ENCODE results near the gene FILIP1L.

FILIP1L gene

DNA sequence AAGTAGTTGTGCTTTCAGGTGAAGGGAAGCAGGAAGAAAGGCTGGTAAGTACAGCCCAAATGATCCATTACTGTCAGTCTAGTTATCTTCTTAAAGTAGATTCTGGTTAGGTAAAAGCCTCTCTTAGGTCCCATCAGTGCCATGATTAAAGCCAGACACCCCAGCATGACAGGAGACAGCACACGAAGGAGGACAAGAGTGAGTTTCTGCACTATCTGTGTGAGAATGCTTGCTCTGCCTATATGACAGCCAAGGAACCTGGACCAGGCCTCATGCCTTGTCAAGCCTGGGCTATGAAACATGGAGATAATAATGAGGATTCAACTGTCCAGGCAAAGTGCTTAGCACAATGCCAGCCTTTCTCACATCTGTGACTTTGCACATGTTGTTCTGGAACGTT lies 13.5 kb upstream of the FILIP1L start:
- Histone ChIP-seq H3K4me1 (ENCODE audit: control insufficient read depth, insufficient read depth, low read length) (no peaks in the 10 kb centered on the region), H3K27ac (ENCODE audit: insufficient read depth, low read depth, low read length, poor library complexity, severe bottlenecking) (no peak overlapping the region), H3K27me3 (ENCODE audit: control insufficient read depth, insufficient read depth, low read length, poor library complexity, severe bottlenecking) (no peaks in the 10 kb centered on the region), H3K9me3 (ENCODE audit: control insufficient read depth, low read length) (no peaks in the 10 kb centered on the region), H3K4me3 (ENCODE audit: insufficient read depth, low read depth, low read length) (no peak overlapping the region), H3K36me3 (ENCODE audit: control insufficient read depth, insufficient read depth, low read length) (no peaks in the 10 kb centered on the region)
- 95% methylated on average over 2 of the region's 2 CpGs for WGBS, 2 experiments

DNA sequence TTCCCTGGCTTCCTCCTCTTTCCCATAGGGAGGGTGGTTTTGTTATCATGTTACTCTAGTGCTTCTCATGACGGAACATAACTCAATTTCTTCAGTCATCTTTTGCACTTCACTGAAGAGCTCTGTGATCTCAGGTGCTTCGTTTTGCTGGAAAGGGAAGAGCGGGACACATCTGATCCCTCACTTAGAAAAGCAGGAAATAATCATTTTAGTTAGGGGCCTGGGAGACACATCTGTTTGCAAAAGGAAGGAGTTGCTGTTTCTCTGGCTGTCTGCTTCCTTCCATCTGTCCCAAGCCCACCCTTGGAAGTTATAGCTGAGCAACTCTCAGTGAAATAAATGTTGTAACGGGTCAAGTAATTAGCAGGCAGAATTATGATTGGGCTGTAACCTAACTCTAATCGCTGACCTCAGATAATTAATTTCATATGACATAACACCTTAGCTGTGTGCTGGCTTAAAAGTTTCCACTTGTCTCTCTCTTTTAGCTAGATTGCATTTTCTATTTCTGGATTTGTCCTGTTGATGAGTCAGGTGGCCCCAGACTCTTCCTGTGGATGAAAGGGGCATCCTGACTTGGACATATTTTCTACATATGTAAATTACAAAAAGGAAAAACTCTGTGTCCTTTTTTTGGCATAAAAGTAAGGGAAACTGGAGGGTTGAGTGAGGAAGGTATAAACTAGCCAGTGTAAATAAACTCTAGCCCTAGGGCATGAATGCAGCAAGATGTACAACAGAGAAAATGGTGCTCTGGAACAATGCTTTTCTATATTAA lies 11.0 kb upstream of the FILIP1L start:
- WGBS, 2 experiments = 90 to 94% methylated on average over 4 to 5 of the region's 5 CpGs
- no peaks in the 10 kb centered on the region for H3K27me3 ChIP-seq (ENCODE audit: control insufficient read depth, insufficient read depth, low read length, poor library complexity, severe bottlenecking)
- H3K9me3 ChIP-seq (ENCODE audit: control insufficient read depth, low read length) = no peaks in the 10 kb centered on the region
- H3K27ac ChIP-seq (ENCODE audit: insufficient read depth, low read depth, low read length, poor library complexity, severe bottlenecking) = no peak overlapping the region
- H3K4me3 ChIP-seq (ENCODE audit: insufficient read depth, low read depth, low read length) = no peak overlapping the region
- H3K36me3 ChIP-seq (ENCODE audit: control insufficient read depth, insufficient read depth, low read length) = no peaks in the 10 kb centered on the region
- H3K4me1 ChIP-seq (ENCODE audit: control insufficient read depth, insufficient read depth, low read length) = peaks cover 4% of the 10 kb centered on the region

DNA sequence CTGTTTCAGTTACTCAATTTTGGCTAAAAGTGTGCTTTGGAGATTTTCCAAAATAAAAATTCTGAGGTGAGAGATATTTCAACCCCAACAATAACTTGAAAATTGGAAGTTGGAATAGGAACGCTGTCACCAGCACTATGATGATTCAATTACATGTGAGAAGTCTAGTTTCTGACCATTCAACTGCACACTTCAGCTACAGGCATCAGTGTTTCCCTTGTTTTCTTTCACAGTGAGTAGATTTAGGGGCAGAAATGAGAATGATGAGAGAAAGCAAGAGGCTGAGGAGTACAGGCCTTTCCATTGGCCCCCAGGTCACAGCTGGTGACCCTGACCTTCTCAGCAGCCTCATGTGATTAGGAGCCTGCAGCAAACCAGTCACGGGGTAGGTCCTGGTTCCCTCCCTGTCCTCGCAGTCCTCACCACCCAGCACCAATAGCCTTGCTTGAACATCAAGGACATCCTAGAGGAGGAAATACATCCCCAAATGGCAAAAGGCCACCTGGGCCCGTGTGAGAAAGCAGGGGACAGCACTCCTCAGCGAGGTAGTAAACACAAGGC lies 10.0 kb upstream of the FILIP1L start:
- no peak overlapping the region for H3K4me3 ChIP-seq (ENCODE audit: insufficient read depth, low read depth, low read length)
- no peaks in the 10 kb centered on the region for H3K36me3 ChIP-seq (ENCODE audit: control insufficient read depth, insufficient read depth, low read length)
- H3K9me3 ChIP-seq (ENCODE audit: control insufficient read depth, low read length) = no peaks in the 10 kb centered on the region
- no peak overlapping the region for H3K27ac ChIP-seq (ENCODE audit: insufficient read depth, low read depth, low read length, poor library complexity, severe bottlenecking)
- H3K4me1 ChIP-seq (ENCODE audit: control insufficient read depth, insufficient read depth, low read length) = peaks cover 4% of the 10 kb centered on the region
- 89 to 93% methylated on average over 5 of the region's 5 CpGs for WGBS, 2 experiments
- no peaks in the 10 kb centered on the region for H3K27me3 ChIP-seq (ENCODE audit: control insufficient read depth, insufficient read depth, low read length, poor library complexity, severe bottlenecking)

DNA sequence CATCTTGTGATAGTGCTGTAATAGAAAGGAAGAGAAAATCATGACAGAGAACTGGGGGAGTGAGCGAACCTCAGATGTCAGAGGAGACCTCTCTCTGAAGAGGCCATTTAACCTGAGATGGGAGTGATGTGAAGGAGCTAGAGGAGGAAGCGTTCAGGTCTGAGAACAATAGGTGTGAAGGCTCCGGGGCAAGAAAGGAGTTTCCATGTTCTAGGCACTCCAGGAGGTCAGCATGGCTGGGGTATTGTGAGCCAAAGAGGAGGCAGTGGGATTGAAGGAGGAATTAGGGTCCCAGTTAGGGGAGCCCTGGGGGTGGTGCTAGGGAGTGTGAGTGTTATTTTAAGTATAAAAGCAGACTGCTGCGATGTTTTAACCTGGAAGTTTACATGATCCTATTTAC lies 8.8 kb upstream of the FILIP1L start:
- H3K9me3 ChIP-seq (ENCODE audit: control insufficient read depth, low read length) = no peaks in the 10 kb centered on the region
- 73 to 75% methylated on average over 4 of the region's 4 CpGs for WGBS, 2 experiments
- no peaks in the 10 kb centered on the region for H3K36me3 ChIP-seq (ENCODE audit: control insufficient read depth, insufficient read depth, low read length)
- H3K4me1 ChIP-seq (ENCODE audit: control insufficient read depth, insufficient read depth, low read length) = peaks cover 4% of the 10 kb centered on the region
- H3K4me3 ChIP-seq (ENCODE audit: insufficient read depth, low read depth, low read length) = no peak overlapping the region
- no peaks in the 10 kb centered on the region for H3K27me3 ChIP-seq (ENCODE audit: control insufficient read depth, insufficient read depth, low read length, poor library complexity, severe bottlenecking)
- no peak overlapping the region for H3K27ac ChIP-seq (ENCODE audit: insufficient read depth, low read depth, low read length, poor library complexity, severe bottlenecking)

DNA sequence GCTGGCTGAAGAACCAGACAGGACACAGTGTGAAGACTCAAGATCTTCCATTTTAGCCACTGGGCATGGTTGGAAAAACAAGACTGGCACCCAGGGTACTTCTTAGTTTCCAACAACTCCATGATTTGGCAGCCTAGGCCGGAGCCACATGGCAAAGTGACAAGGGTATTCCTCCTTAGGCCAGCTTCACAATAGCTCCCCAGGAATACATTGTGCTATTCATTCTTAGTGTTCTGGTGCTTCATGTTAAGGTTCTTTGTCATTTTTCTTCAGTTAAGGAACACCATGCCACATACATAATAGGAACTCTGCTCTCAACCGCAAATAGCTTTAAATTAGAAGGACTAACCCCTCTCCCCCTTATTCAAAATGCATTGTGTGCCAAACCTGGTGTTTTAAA lies 8.0 kb upstream of the FILIP1L start:
- H3K4me1 ChIP-seq (ENCODE audit: control insufficient read depth, insufficient read depth, low read length) = peaks cover 4% of the 10 kb centered on the region
- no peak overlapping the region for H3K27ac ChIP-seq (ENCODE audit: insufficient read depth, low read depth, low read length, poor library complexity, severe bottlenecking)
- no peaks in the 10 kb centered on the region for H3K9me3 ChIP-seq (ENCODE audit: control insufficient read depth, low read length)
- no peaks in the 10 kb centered on the region for H3K36me3 ChIP-seq (ENCODE audit: control insufficient read depth, insufficient read depth, low read length)
- WGBS, 2 experiments = 50 to 52% methylated on average over 2 of the region's 2 CpGs
- H3K4me3 ChIP-seq (ENCODE audit: insufficient read depth, low read depth, low read length) = no peak overlapping the region
- H3K27me3 ChIP-seq (ENCODE audit: control insufficient read depth, insufficient read depth, low read length, poor library complexity, severe bottlenecking) = no peaks in the 10 kb centered on the region

DNA sequence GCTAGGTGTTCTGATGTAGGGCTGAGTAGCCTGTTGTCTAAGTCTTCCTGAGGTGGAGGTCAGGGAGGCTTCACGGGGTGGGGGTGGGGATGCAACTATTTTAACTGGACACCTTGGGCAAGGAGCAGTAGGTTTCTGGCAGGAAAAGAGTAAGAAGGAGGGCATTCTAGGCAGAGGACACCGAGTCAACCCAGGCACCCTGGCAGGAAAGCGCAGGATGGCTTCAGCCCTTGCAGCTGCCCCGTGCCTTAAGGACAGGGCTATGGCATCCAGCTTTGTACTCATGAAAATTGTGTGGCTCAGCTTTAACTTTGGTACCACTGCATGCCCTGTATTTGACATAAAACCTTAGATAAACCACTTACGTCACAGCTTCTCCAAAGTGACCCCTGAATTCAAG lies 6.4 kb upstream of the FILIP1L start:
- Histone ChIP-seq H3K36me3 (ENCODE audit: control insufficient read depth, insufficient read depth, low read length) (no peaks in the 10 kb centered on the region), H3K27ac (ENCODE audit: insufficient read depth, low read depth, low read length, poor library complexity, severe bottlenecking) (no peak overlapping the region), H3K9me3 (ENCODE audit: control insufficient read depth, low read length) (no peaks in the 10 kb centered on the region), H3K4me3 (ENCODE audit: insufficient read depth, low read depth, low read length) (no peak overlapping the region), H3K4me1 (ENCODE audit: control insufficient read depth, insufficient read depth, low read length) (peaks cover 4% of the 10 kb centered on the region), H3K27me3 (ENCODE audit: control insufficient read depth, insufficient read depth, low read length, poor library complexity, severe bottlenecking) (no peaks in the 10 kb centered on the region)
- WGBS, 2 experiments = 92 to 95% methylated on average over 5 of the region's 5 CpGs

DNA sequence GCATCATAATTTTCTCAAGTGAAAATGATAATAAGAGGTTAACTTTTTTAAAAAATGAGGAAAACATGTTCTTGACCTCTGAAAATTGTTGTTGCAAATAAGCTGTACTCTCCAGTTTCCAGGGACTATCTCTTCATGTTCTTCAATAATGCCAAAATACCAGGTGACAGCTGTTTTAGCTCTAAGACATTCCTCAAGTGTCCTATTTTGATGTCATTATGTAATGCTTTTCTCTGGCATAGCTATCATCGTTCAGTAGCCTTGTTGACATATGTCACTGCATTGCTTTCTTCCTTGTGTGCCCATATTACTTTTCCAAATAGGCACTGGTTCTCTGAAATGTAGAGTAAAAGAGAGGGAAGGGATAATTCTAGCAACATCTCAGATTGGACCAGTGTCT lies 5.7 kb upstream of the FILIP1L start:
- Histone ChIP-seq H3K4me1 (ENCODE audit: control insufficient read depth, insufficient read depth, low read length) (peaks cover 4% of the 10 kb centered on the region), H3K36me3 (ENCODE audit: control insufficient read depth, insufficient read depth, low read length) (no peaks in the 10 kb centered on the region), H3K27ac (ENCODE audit: insufficient read depth, low read depth, low read length, poor library complexity, severe bottlenecking) (no peak overlapping the region), H3K27me3 (ENCODE audit: control insufficient read depth, insufficient read depth, low read length, poor library complexity, severe bottlenecking) (no peaks in the 10 kb centered on the region), H3K4me3 (ENCODE audit: insufficient read depth, low read depth, low read length) (no peak overlapping the region), H3K9me3 (ENCODE audit: control insufficient read depth, low read length) (no peaks in the 10 kb centered on the region)
- 88 to 89% methylated on average over 1 of the region's 1 CpG for WGBS, 2 experiments

DNA sequence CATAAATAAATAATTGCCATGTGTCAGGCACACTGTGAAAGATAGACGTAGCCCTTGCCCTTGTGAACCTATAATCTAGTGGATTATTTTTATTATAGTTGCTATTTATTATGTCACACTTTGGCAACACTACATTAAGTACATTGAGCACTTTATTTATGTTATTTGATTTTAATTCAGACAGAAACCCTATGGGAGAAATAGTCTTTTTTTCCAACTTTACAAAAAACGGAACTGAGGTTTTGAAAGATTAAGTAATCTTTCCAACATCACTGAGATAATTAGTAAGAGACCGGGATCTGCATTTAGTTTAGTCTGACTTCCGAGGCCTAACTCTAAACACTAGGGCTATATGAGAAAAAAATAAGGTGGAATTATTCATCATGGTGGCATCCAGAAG lies 2.8 kb upstream of the FILIP1L start:
- no peaks in the 10 kb centered on the region for H3K36me3 ChIP-seq (ENCODE audit: control insufficient read depth, insufficient read depth, low read length)
- H3K9me3 ChIP-seq (ENCODE audit: control insufficient read depth, low read length) = no peaks in the 10 kb centered on the region
- 90 to 92% methylated on average over 2 to 3 of the region's 4 CpGs for WGBS, 2 experiments
- no peak overlapping the region for H3K27ac ChIP-seq (ENCODE audit: insufficient read depth, low read depth, low read length, poor library complexity, severe bottlenecking)
- no peak overlapping the region for H3K4me3 ChIP-seq (ENCODE audit: insufficient read depth, low read depth, low read length)
- H3K4me1 ChIP-seq (ENCODE audit: control insufficient read depth, insufficient read depth, low read length) = no peaks in the 10 kb centered on the region
- no peaks in the 10 kb centered on the region for H3K27me3 ChIP-seq (ENCODE audit: control insufficient read depth, insufficient read depth, low read length, poor library complexity, severe bottlenecking)

DNA sequence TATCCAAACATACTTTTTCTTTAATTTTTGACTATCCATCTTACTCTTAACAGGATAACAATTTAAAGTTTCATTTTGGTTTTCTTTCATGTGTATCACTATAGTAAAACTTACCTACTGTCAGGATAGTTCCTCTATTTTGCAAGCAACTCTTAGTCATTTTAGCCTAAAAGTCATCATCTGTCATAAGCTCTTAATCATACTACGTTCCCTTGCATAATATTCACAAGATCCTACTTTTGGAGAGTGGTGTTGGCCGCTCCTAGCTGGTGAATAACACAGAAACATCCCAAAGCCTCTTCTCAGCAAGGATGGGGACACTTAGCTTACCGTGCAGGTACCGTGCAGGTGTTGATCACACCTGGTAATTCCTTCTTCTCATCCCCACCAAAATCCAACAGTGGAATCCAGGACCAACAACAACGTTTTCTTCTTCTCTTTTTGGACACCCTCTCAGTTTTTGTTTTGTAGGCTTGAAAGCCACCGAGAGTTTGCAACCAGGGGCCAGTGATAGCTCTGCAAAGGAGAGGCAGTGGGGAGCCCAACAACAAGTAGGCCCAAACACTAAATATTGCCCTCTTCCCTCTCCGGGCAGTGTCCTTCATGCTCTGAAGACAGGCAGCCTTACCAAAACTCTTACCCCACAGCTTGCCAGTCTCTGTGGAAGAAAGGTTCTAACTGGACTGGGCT lies 433 bp downstream of the FILIP1L start:
- H3K27me3 ChIP-seq (ENCODE audit: control insufficient read depth, insufficient read depth, low read length, poor library complexity, severe bottlenecking) = no peaks in the 10 kb centered on the region
- H3K9me3 ChIP-seq (ENCODE audit: control insufficient read depth, low read length) = no peaks in the 10 kb centered on the region
- H3K36me3 ChIP-seq (ENCODE audit: control insufficient read depth, insufficient read depth, low read length) = no peaks in the 10 kb centered on the region
- H3K4me3 ChIP-seq (ENCODE audit: insufficient read depth, low read depth, low read length) = no peak overlapping the region
- H3K4me1 ChIP-seq (ENCODE audit: control insufficient read depth, insufficient read depth, low read length) = no peaks in the 10 kb centered on the region
- H3K27ac ChIP-seq (ENCODE audit: insufficient read depth, low read depth, low read length, poor library complexity, severe bottlenecking) = no peak overlapping the region
- WGBS, 2 experiments = 93 to 94% methylated on average over 7 of the region's 7 CpGs

DNA sequence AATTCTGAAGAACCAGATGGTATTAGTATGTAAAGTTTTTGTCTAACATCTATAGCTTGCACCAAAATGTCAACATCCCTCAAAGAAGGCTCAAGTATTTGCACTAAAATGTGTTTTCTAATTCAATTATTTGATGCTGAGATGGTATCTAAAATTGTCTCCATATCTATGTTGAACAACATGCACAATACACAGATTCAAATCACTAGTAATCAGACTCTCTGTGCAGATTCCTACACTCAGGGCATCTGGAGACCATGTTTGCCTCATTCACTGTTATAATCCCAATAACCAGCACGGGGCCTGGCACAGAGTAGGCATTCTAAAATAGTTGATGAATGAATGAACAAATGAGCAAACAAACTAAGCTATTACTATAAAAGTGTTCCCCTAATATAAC lies 2.6 kb downstream of the FILIP1L start:
- 83% methylated on average over 1 of the region's 1 CpG; no CpG with 5 or more reads in 1 of the 2 experiments for WGBS, 2 experiments
- Histone ChIP-seq H3K4me3 (ENCODE audit: insufficient read depth, low read depth, low read length) (no peak overlapping the region), H3K9me3 (ENCODE audit: control insufficient read depth, low read length) (no peaks in the 10 kb centered on the region), H3K4me1 (ENCODE audit: control insufficient read depth, insufficient read depth, low read length) (no peaks in the 10 kb centered on the region), H3K27ac (ENCODE audit: insufficient read depth, low read depth, low read length, poor library complexity, severe bottlenecking) (no peak overlapping the region), H3K27me3 (ENCODE audit: control insufficient read depth, insufficient read depth, low read length, poor library complexity, severe bottlenecking) (no peaks in the 10 kb centered on the region), H3K36me3 (ENCODE audit: control insufficient read depth, insufficient read depth, low read length) (no peaks in the 10 kb centered on the region)

Data from ectodermal cell (in vitro differentiated cells).